HepG2 (cell line): Measurements from ENCODE around the gene ANKRD65. TPM values are rescaled to one million over a fixed set of nuclear protein-coding genes. Genes with fewer than 3 reads are reported as not detected.

Experiments used
- ATAC-seq: fragments of 200-7000 bp; cut with Tn5 transposase; 3 replicates; pipeline ENCODE4 v1.9.1; 2020; ENCODE audit warnings: mild to moderate bottlenecking, moderate library complexity
- BruUV-seq: library from RNA; stranded (reverse); fragments of 400-500 nt; replicated peaks from 2 replicates; lab custom pipeline; 2021; lab: Mats Ljungman, UMichigan
- CTCF ChIA-PET: fragments of 300-600 bp; formaldehyde crosslinking; extraction: SDS; loops from one replicate; lab custom pipeline; 2021; ENCODE audit warnings: low total read pairs, inconsistent platforms, low intra/inter-chr PET ratio; lab: Yijun Ruan, JAX
- POLR2A ChIA-PET: fragments of 350-600 bp; sonication (Branson Sonifier 250); formaldehyde crosslinking; loops from one replicate; lab custom pipeline; 2020; ENCODE audit warnings: antibody characterized with exemption, inconsistent platforms; lab: Yijun Ruan, JAX
- DNase-seq: peaks from one replicate; pipeline ENCODE4 v3.0.0-alpha.2; 2015; ENCODE audit warnings: low spot score
- FAIRE-seq: peaks from 3 replicates; lab custom pipeline; 2011; peaks lifted over from hg19 to GRCh38; lab: Jason Lieb, UNC
- H2AFZ ChIP-seq: one replicate; pipeline ENCODE4 v1.6.1; 2011; ENCODE audit warnings: low read length, inconsistent platforms
- H3K27ac ChIP-seq: fragments of 300-600 bp; 3 replicates; pipeline ENCODE4 v1.8.0; 2011; ENCODE audit warnings: mixed run types, mild to moderate bottlenecking, mixed read lengths, low read length, inconsistent platforms; ENCODE audit not compliant: insufficient read depth; ENCODE audit errors: extremely low read length
- H3K27me3 ChIP-seq, 2 experiments: fragments of 200-600 bp in 1 of 2; 2 replicates in 1 of 2; 3 replicates in 1 of 2; pipeline versions ENCODE4 v1.6.0 to v1.8.0; 2011; ENCODE audit warnings: low read length in 2 of 2, mild to moderate bottlenecking in 2 of 2, moderate library complexity in 2 of 2, inconsistent platforms in 1 of 2; ENCODE audit not compliant: insufficient read depth in 2 of 2, control insufficient read depth in 1 of 2
- H3K36me3 ChIP-seq, 2 experiments: fragments of 200-600 bp in 1 of 2; replicated peaks in 1 of 2; 2 replicates in 1 of 2; 3 replicates in 1 of 2; pipeline versions ENCODE4 v1.5.1 to v1.8.0; 2011; ENCODE audit warnings: low read length in 2 of 2, inconsistent platforms in 1 of 2; ENCODE audit not compliant: insufficient read depth in 2 of 2, control insufficient read depth in 1 of 2
- H3K4me1 ChIP-seq: 2 replicates; pipeline ENCODE4 v1.5.1; 2012; ENCODE audit warnings: low read length, inconsistent platforms; ENCODE audit not compliant: insufficient read depth
- H3K4me2 ChIP-seq: 2 replicates; pipeline ENCODE4 v1.6.0; 2011; ENCODE audit warnings: low read depth, low read length, inconsistent platforms
- H3K4me3 ChIP-seq, 3 experiments: fragments of 200-600 bp in 1 of 3; sonication (generic), shearing (Covaris generic) in 1 of 3; replicated peaks in 1 of 3; 2 replicates each; pipeline ENCODE4 v1.5.1; 2011 to 2016; ENCODE audit warnings: low read length in 3 of 3, inconsistent platforms in 2 of 3, low read depth in 2 of 3, mild to moderate bottlenecking in 2 of 3, control low read depth in 1 of 3, mixed read lengths in 1 of 3; ENCODE audit not compliant: insufficient read depth in 1 of 3
- H3K79me2 ChIP-seq: one replicate; pipeline ENCODE4 v1.6.1; 2011; ENCODE audit warnings: low read length, inconsistent platforms; ENCODE audit not compliant: insufficient read depth
- H3K9ac ChIP-seq: 2 replicates; pipeline ENCODE4 v1.6.0; 2011; ENCODE audit warnings: mild to moderate bottlenecking, low read depth, low read length, inconsistent platforms; ENCODE audit not compliant: insufficient read depth
- H3K9me3 ChIP-seq: 2 replicates; pipeline ENCODE4 v1.5.1; 2012; ENCODE audit warnings: mild to moderate bottlenecking, low read length
- H4K20me1 ChIP-seq: 2 replicates; pipeline ENCODE4 v1.6.0; 2011; ENCODE audit warnings: inconsistent platforms, mild to moderate bottlenecking, low read length, moderate library complexity; ENCODE audit not compliant: insufficient read depth
- CHCHD3 ChIP-seq: sonication (generic); formaldehyde crosslinking; IDR thresholded peaks from 2 replicates; pipeline ENCODE4 v1.8.0; 2022; ENCODE audit warnings: mild to moderate bottlenecking, missing genetic modification reagents, moderate library complexity
- HNRNPL ChIP-seq: fragments of 200-400 bp; formaldehyde crosslinking; IDR thresholded peaks from 2 replicates; pipeline ENCODE4 v1.6.1; 2017; ENCODE audit warnings: mild to moderate bottlenecking, low read depth, low read length
- NR0B2 ChIP-seq: sonication (generic); formaldehyde crosslinking; IDR thresholded peaks from 2 replicates; pipeline ENCODE4 v1.4.0; 2020; ENCODE audit warnings: mild to moderate bottlenecking, missing genetic modification reagents
- REL ChIP-seq: sonication (generic); formaldehyde crosslinking; conservative IDR thresholded peaks from 2 replicates; pipeline ENCODE4 v1.8.0; 2022; ENCODE audit warnings: mild to moderate bottlenecking, missing genetic modification reagents, moderate library complexity
- SKIL ChIP-seq: sonication (generic); formaldehyde crosslinking; IDR thresholded peaks from 2 replicates; pipeline ENCODE4 v1.8.0; 2022; ENCODE audit warnings: missing genetic modification reagents, mild to moderate bottlenecking, moderate library complexity, borderline replicate concordance
- ZBED4 ChIP-seq: sonication (generic); formaldehyde crosslinking; IDR thresholded peaks from 2 replicates; pipeline ENCODE4 v1.4.0; 2020; ENCODE audit warnings: missing genetic modification reagents, borderline replicate concordance
- ZNF770 ChIP-seq: sonication (generic); formaldehyde crosslinking; IDR thresholded peaks from 2 replicates; pipeline ENCODE4 v1.5.0; 2020; ENCODE audit warnings: mild to moderate bottlenecking, missing genetic modification reagents
- WGBS: methylation state at CpG from one replicate; pipeline ENCODE4 v1.1.6; 2017; ENCODE audit warnings: low lambda C conversion rate; 5-methylcytosine and 5-hydroxymethylcytosine counted together
- in situ Hi-C: cut with HindIII; loops from 2 replicates; pipeline ENCODE4 v1.10.0; 2017; ENCODE audit warnings: low pct_unique_long_range_greater_than_20kb; ENCODE audit not compliant: extremely low pct_ligation_motif_present
- intact Hi-C: fragments of 100-400 bp; cut with micrococcal nuclease; formaldehyde crosslinking; loops from one replicate; pipeline ENCODE4 v1.10.0; 2022; ENCODE audit not compliant: unreplicated experiment
- polyA plus RNA-seq, 8 experiments: library from polyadenylated mRNA; depleted of rRNA in 3 of 8; stranded (reverse) in 7 of 8; unstranded in 1 of 8; fragments of >200 nt; fragmentation: Illumina TruSeq in 4 of 8; extraction: Trizol in 4 of 8; gene quantifications; 2 replicates each; pipeline versions ENCODE4 v1.2.1 to v1.2.3, GENCODE V29; 2011 to 2016; ENCODE audit warnings: low read depth in 4 of 8, missing spikeins in 1 of 8, mixed read lengths in 1 of 8; ENCODE audit not compliant: insufficient read depth in 1 of 8
- total RNA-seq, 5 experiments: library from RNA; depleted of rRNA; stranded (reverse); fragments of >200 nt; fragmentation: Illumina TruSeq; extraction: Trizol; gene quantifications; 2 replicates each; pipeline ENCODE4 v1.2.3, GENCODE V29; 2016; ENCODE audit warnings: low read depth in 1 of 5

The ANKRD65 gene
- total and polyA plus RNA-seq, 2 of the 13 experiments (the other 11 are each of a cell fraction or from before 2014, with no cell fraction given), result 12.1 to 30.1 TPM

- TF ChIP-seq ZNF770 (CRISPR knock-in tag) (0 out of 2 replicates have a peak, but pooled peaks have one; percentile 12), NR0B2 (CRISPR knock-in tag) (no peak), SKIL (no peak)
Measured at GRCh38 chr1:1462318-1462966, 41.4 kb upstream of the ANKRD65 start (continued).

- H3K4me2 ChIP-seq, result peak overlapping the region; percentile 77
- in situ Hi-C loops (no loop called here), intact Hi-C loops (no loop called here)
- BruUV-seq, result no TSS peak
- POLR2A ChIA-PET, result interaction anchor here (0.8 to 1.9 kb wide), 6 partner anchors 9 to 61 kb away, joined by 3 to 11 read pairs (median 4); partner anchors contain the start of gene ANKRD65
- H3K27me3 ChIP-seq, result peaks cover 6 to 19% of the 10 kb centered on the region in 2 experiments; a peak in 4 of 5 replicates
- H3K27ac ChIP-seq, result no peak overlapping the region
- ATAC-seq (peak; percentile 40), FAIRE-seq (no peak), DNase-seq (no peak)
- peak overlapping the region; percentile 33 to 71 (median 49); a peak in 5 of 6 replicates for H3K4me3 ChIP-seq
- H4K20me1 ChIP-seq, result no peaks in the 10 kb centered on the region
- no peaks in the 10 kb centered on the region for H3K79me2 ChIP-seq
- H2AFZ ChIP-seq, result no peak overlapping the region
- H3K4me1 ChIP-seq, result peaks cover 40% of the 10 kb centered on the region
- peak overlapping the region; percentile 26; the same call in 1 of the 2 replicates for H3K9ac ChIP-seq
- WGBS, result 23% methylated on average over 6 of the region's 18 CpGs
- no peaks in the 10 kb centered on the region for H3K9me3 ChIP-seq
- CTCF ChIA-PET, result no interaction called here
- H3K36me3 ChIP-seq, result no peaks in the 10 kb centered on the region
- TF ChIP-seq ZBED4 (no peak), HNRNPL (peak; percentile 71; the same call in 1 of the 2 replicates), REL (CRISPR knock-in tag) (no peak), CHCHD3 (CRISPR knock-in tag) (no peak)
Measured at GRCh38 chr1:1461721-1462317, 40.7 kb upstream of the ANKRD65 start.
